ENCODE data around the gene DUSP16.

Gene DUSP16

GRCh38 chr12:12510551-12510950 lies 52.1 kb downstream of the DUSP16 start:
- no peak for TF ChIP-seq CTCF (IDR thresholded peaks at IDR 0.05; ENCODE audit: insufficient read depth, missing control alignments)
- DNase-seq (ENCODE audit: insufficient read length, low spot score), result no peak
- no peak for FAIRE-seq

GRCh38 chr12:12510141-12510540 lies 52.5 kb downstream of the DUSP16 start:
- TF ChIP-seq CTCF (IDR thresholded peaks at IDR 0.05; ENCODE audit: insufficient read depth, missing control alignments), result no peak
- DNase-seq (ENCODE audit: insufficient read length, low spot score), result no peak
- no peak for FAIRE-seq

- DNase-seq (ENCODE audit: insufficient read length, low spot score) (no peak), FAIRE-seq (no peak)
- TF ChIP-seq CTCF (IDR thresholded peaks at IDR 0.05; ENCODE audit: insufficient read depth, missing control alignments), result no peak
These were observed 54.1 kb downstream of the DUSP16 start for GRCh38 chr12:12508612-12509011.

GRCh38 chr12:12507121-12507520 lies 55.5 kb downstream of the DUSP16 start:
- no peak for FAIRE-seq
- TF ChIP-seq CTCF (IDR thresholded peaks at IDR 0.05; ENCODE audit: insufficient read depth, missing control alignments), result no peak

GRCh38 chr12:12506496-12506890 lies 56.2 kb downstream of the DUSP16 start:
- no peak for TF ChIP-seq CTCF (IDR thresholded peaks at IDR 0.05; ENCODE audit: insufficient read depth, missing control alignments)
- FAIRE-seq (no peak), DNase-seq (ENCODE audit: insufficient read length, low spot score) (no peak)

More at GRCh38 chr12:12507121-12507520, 55.5 kb downstream of the DUSP16 start:
- no peak for DNase-seq (ENCODE audit: insufficient read length, low spot score)

GRCh38 chr12:12505544-12506495 lies 56.8 kb downstream of the DUSP16 start:
- no peak for TF ChIP-seq CTCF (IDR thresholded peaks at IDR 0.05; ENCODE audit: insufficient read depth, missing control alignments)
- DNase-seq (ENCODE audit: insufficient read length, low spot score), result no peak
- no peak for FAIRE-seq

Measured in D721Med (cell line).